Measurements from ENCODE around the gene MAP4K3. TPM values are rescaled to one million over a fixed set of nuclear protein-coding genes. Genes with fewer than 3 reads are reported as not detected.

Gene MAP4K3
- total and polyA plus RNA-seq, 2 of the 4 experiments (the other 2 are of a cell fraction), result 13.2 to 32.6 TPM

DNA sequence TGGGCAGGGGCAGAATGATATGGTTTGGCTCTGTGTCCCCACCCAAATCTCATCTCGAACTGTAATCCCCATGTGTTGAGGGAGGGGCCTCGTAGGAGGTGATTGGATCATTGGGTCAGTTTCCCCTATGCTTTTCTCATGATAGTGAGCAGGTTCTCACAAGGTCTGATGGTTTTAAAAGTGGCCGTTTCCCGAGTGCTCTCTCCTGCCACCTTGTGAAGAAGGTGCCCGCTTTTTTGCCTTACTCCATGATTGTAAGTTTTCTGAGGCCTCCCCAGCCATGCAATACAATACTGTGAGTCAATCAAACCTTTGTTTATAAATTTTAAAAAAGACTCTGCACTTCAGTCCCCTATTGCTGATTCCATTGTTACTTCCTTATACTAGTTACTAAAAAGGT lies 110.4 kb downstream of the MAP4K3 start:
- H3K4me1 ChIP-seq (ENCODE audit: control insufficient read depth, insufficient read depth, low read length), result peaks cover 3% of the 10 kb centered on the region; the same call in 1 of the 2 replicates
- no peak overlapping the region for H2BK120ac ChIP-seq (ENCODE audit: low read depth, low read length)
- H3K27ac ChIP-seq (ENCODE audit: insufficient read depth, low read length), result no peak overlapping the region
- no peak overlapping the region for H3K4me3 ChIP-seq (ENCODE audit: insufficient read depth, low read depth, low read length)
- ATAC-seq (ENCODE audit: low read depth) (no peak), DNase-seq (no peak)
- H2BK20ac ChIP-seq (ENCODE audit: low read depth, low read length), result no peak overlapping the region
- no TSS peak for BruUV-seq (replicated peaks)
- no peak overlapping the region for H2BK5ac ChIP-seq (ENCODE audit: low read depth, low read length, poor library complexity, severe bottlenecking)
- peaks cover 20 to 30% of the 10 kb centered on the region in 2 experiments for H3K79me1 ChIP-seq (ENCODE audit: low read depth in 1 of 2, low read length in 2 of 2)
- intact Hi-C loops (cut with micrococcal nuclease), result no loop called here
- no peak overlapping the region for H3K14ac ChIP-seq (replicated peaks; ENCODE audit: low read depth, low read length)
- no peaks in the 10 kb centered on the region for H4K20me1 ChIP-seq (ENCODE audit: insufficient read depth, low read length)
- ChIA-PET POLR2A (ENCODE audit: unreplicated experiment) (no interaction called here), CTCF (no interaction called here)
- no peaks in the 10 kb centered on the region for H3K9me3 ChIP-seq (ENCODE audit: control insufficient read depth, insufficient read depth, low read length)
- H3K18ac ChIP-seq (ENCODE audit: low read depth, low read length), result no peak overlapping the region
- H2AK9ac ChIP-seq (replicated peaks; ENCODE audit: low read depth, low read length, poor library complexity), result no peak overlapping the region
- in situ Hi-C loops (cut with MboI; ENCODE audit: low sequenced_read_pairs), result no loop called here
- no peak for TF ChIP-seq NFE2L2 (IDR thresholded peaks at IDR 0.05; ENCODE audit: low read depth, low read length)
- TF ChIP-seq CHD1 (IDR thresholded peaks at IDR 0.05; ENCODE audit: low read depth, low read length), result no peak
- TF ChIP-seq CEBPB (IDR thresholded peaks at IDR 0.05; ENCODE audit: low read depth, low read length), result no peak
- TF ChIP-seq, protein P1, sequence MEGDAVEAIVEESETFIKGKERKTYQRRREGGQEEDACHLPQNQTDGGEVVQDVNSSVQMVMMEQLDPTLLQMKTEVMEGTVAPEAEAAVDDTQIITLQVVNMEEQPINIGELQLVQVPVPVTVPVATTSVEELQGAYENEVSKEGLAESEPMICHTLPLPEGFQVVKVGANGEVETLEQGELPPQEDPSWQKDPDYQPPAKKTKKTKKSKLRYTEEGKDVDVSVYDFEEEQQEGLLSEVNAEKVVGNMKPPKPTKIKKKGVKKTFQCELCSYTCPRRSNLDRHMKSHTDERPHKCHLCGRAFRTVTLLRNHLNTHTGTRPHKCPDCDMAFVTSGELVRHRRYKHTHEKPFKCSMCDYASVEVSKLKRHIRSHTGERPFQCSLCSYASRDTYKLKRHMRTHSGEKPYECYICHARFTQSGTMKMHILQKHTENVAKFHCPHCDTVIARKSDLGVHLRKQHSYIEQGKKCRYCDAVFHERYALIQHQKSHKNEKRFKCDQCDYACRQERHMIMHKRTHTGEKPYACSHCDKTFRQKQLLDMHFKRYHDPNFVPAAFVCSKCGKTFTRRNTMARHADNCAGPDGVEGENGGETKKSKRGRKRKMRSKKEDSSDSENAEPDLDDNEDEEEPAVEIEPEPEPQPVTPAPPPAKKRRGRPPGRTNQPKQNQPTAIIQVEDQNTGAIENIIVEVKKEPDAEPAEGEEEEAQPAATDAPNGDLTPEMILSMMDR (conservative IDR thresholded peaks at IDR 0.05; ENCODE audit: low read depth, low read length), result no peak
- TF ChIP-seq MAZ (IDR thresholded peaks at IDR 0.05; ENCODE audit: borderline replicate concordance, low read depth, low read length), result no peak
- TF ChIP-seq POLR2A (IDR thresholded peaks at IDR 0.05; ENCODE audit: low read depth, low read length), result no peak
- TF ChIP-seq FOS (IDR thresholded peaks at IDR 0.05; ENCODE audit: low read depth, low read length), result no peak
- TF ChIP-seq MAFK (IDR thresholded peaks at IDR 0.05; ENCODE audit: low read depth, low read length), result no peak
- TF ChIP-seq RFX5 (IDR thresholded peaks at IDR 0.05; ENCODE audit: low read depth, low read length), result no peak
- TF ChIP-seq MXI1 (IDR thresholded peaks at IDR 0.05; ENCODE audit: borderline replicate concordance, low read depth, low read length), result no peak
- no peak for TF ChIP-seq RAD21 (IDR thresholded peaks at IDR 0.05; ENCODE audit: low read length)
- no peak for TF ChIP-seq RCOR1 (IDR thresholded peaks at IDR 0.05; ENCODE audit: insufficient replicate concordance, low read length)
- no peak for TF ChIP-seq BHLHE40 (IDR thresholded peaks at IDR 0.05; ENCODE audit: low read depth, low read length)
- TF ChIP-seq, protein P2, sequence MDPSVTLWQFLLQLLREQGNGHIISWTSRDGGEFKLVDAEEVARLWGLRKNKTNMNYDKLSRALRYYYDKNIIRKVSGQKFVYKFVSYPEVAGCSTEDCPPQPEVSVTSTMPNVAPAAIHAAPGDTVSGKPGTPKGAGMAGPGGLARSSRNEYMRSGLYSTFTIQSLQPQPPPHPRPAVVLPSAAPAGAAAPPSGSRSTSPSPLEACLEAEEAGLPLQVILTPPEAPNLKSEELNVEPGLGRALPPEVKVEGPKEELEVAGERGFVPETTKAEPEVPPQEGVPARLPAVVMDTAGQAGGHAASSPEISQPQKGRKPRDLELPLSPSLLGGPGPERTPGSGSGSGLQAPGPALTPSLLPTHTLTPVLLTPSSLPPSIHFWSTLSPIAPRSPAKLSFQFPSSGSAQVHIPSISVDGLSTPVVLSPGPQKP (IDR thresholded peaks at IDR 0.05; ENCODE audit: borderline replicate concordance, low read depth, low read length), result no peak
- TF ChIP-seq SMC3 (IDR thresholded peaks at IDR 0.05; ENCODE audit: low read depth, low read length), result no peak
- no peak for TF ChIP-seq USF2 (IDR thresholded peaks at IDR 0.05; ENCODE audit: low read depth, low read length)
- H3K27me3 ChIP-seq (ENCODE audit: control insufficient read depth, insufficient read depth, low read length), result no peaks in the 10 kb centered on the region
- no peak overlapping the region for H3K9ac ChIP-seq (ENCODE audit: low read depth, low read length)
- dilution Hi-C loops (cut with HindIII; ENCODE audit: low sequenced_read_pairs, unreplicated experiment), result no loop called here
- H2AK5ac ChIP-seq (ENCODE audit: low read depth, low read length), result no peak overlapping the region
- H3K9me1 ChIP-seq (ENCODE audit: insufficient read depth, low read length), result peaks cover 3% of the 10 kb centered on the region; the same call in 1 of the 2 replicates
- no peak overlapping the region for H3K4me2 ChIP-seq (ENCODE audit: low read depth, low read length)
- H3K4ac ChIP-seq (ENCODE audit: low read depth, low read length), result no peak overlapping the region
- no peak overlapping the region for H4K91ac ChIP-seq (ENCODE audit: insufficient read depth, low read depth, low read length)
- H4K5ac ChIP-seq (ENCODE audit: low read depth, low read length), result no peak overlapping the region
- no peak overlapping the region for H2AFZ ChIP-seq (replicated peaks; ENCODE audit: low read length, poor library complexity)
- H2BK15ac ChIP-seq (ENCODE audit: low read depth, low read length), result no peak overlapping the region
- H3K56ac ChIP-seq (ENCODE audit: extremely low read depth, insufficient read depth, low read length), result no peak overlapping the region
- peaks cover 28% of the 10 kb centered on the region for H3K36me3 ChIP-seq (ENCODE audit: control insufficient read depth, insufficient read depth, low read length)
- no peak overlapping the region for H3K23ac ChIP-seq (ENCODE audit: low read depth, low read length)
- H4K8ac ChIP-seq (ENCODE audit: low read depth in 2 of 2, low read length in 2 of 2), result no peak overlapping the region
- no CpG with 5 or more reads among the region's 5 CpGs for WGBS, 2 experiments (ENCODE audit: extremely low coverage in 2 of 2, insufficient read length in 1 of 2)

Measured in IMR-90 (cell line).